Measurements from ENCODE around the gene UBLCP1. TPM values are rescaled to one million over a fixed set of nuclear protein-coding genes. Genes with fewer than 3 reads are reported as not detected.
"Not testable (repeated sequence)": the region's sequence is repeated elsewhere in the genome, so short reads cannot be mapped to it uniquely, and the experiment has no call there.

Gene UBLCP1
- total RNA-seq, 1 experiment from 2014 or later = 30.6 TPM

GRCh38 chr5:159243385-159243784, 19.7 kb upstream of the UBLCP1 start:
- DNase-seq (ENCODE audit: low read depth) = no peak
- in situ Hi-C loops (cut with HindIII; ENCODE audit: low pct_unique_long_range_greater_than_20kb, low sequenced_read_pairs) = no loop called here

GRCh38 chr5:159244163-159244562, 18.9 kb upstream of the UBLCP1 start:
- in situ Hi-C loops (cut with HindIII; ENCODE audit: low pct_unique_long_range_greater_than_20kb, low sequenced_read_pairs) = no loop called here
- DNase-seq (ENCODE audit: low read depth) = no peak

GRCh38 chr5:159244890-159245289, 18.2 kb upstream of the UBLCP1 start:
- in situ Hi-C loops (cut with HindIII; ENCODE audit: low pct_unique_long_range_greater_than_20kb, low sequenced_read_pairs) = no loop called here

GRCh38 chr5:159249158-159249557, 13.9 kb upstream of the UBLCP1 start:
- no peak for DNase-seq (ENCODE audit: low read depth)
- in situ Hi-C loops (cut with HindIII; ENCODE audit: low pct_unique_long_range_greater_than_20kb, low sequenced_read_pairs) = no loop called here

More at GRCh38 chr5:159244890-159245289, 18.2 kb upstream of the UBLCP1 start:
- no peak for DNase-seq (ENCODE audit: low read depth)

GRCh38 chr5:159252195-159252594, 10.9 kb upstream of the UBLCP1 start:
- no peak for DNase-seq (ENCODE audit: low read depth)
- in situ Hi-C loops (cut with HindIII; ENCODE audit: low pct_unique_long_range_greater_than_20kb, low sequenced_read_pairs) = no loop called here

- in situ Hi-C loops (cut with HindIII; ENCODE audit: low pct_unique_long_range_greater_than_20kb, low sequenced_read_pairs) = no loop called here
- DNase-seq (ENCODE audit: low read depth) = no peak
Observed at GRCh38 chr5:159257007-159257406, 6.1 kb upstream of the UBLCP1 start.

GRCh38 chr5:159257629-159258283, 5.3 kb upstream of the UBLCP1 start:
- in situ Hi-C loops (cut with HindIII; ENCODE audit: low pct_unique_long_range_greater_than_20kb, low sequenced_read_pairs) = no loop called here
- no peak for DNase-seq (ENCODE audit: low read depth)

- in situ Hi-C loops (cut with HindIII; ENCODE audit: low pct_unique_long_range_greater_than_20kb, low sequenced_read_pairs) = no loop called here
- no peak for DNase-seq (ENCODE audit: low read depth)
Observed at GRCh38 chr5:159258361-159258760, 4.7 kb upstream of the UBLCP1 start.

GRCh38 chr5:159260212-159260611, 2.9 kb upstream of the UBLCP1 start:
- in situ Hi-C loops (cut with HindIII; ENCODE audit: low pct_unique_long_range_greater_than_20kb, low sequenced_read_pairs); DNase-seq (ENCODE audit: low read depth): not testable (repeated sequence)

- in situ Hi-C loops (cut with HindIII; ENCODE audit: low pct_unique_long_range_greater_than_20kb, low sequenced_read_pairs) = no loop called here
- no peak for DNase-seq (ENCODE audit: low read depth)
Observed at GRCh38 chr5:159262472-159262858, 625 bp upstream of the UBLCP1 start.

- DNase-seq (ENCODE audit: low read depth) = no peak
- in situ Hi-C loops (cut with HindIII; ENCODE audit: low pct_unique_long_range_greater_than_20kb, low sequenced_read_pairs) = no loop called here
Observed at GRCh38 chr5:159263569-159263905, 447 bp downstream of the UBLCP1 start.

- DNase-seq (ENCODE audit: low read depth); in situ Hi-C loops (cut with HindIII; ENCODE audit: low pct_unique_long_range_greater_than_20kb, low sequenced_read_pairs): not testable (repeated sequence)
Observed at GRCh38 chr5:159266764-159267163, 3.7 kb downstream of the UBLCP1 start.

GRCh38 chr5:159269723-159270122, 6.6 kb downstream of the UBLCP1 start:
- in situ Hi-C loops (cut with HindIII; ENCODE audit: low pct_unique_long_range_greater_than_20kb, low sequenced_read_pairs) = no loop called here
- no peak for DNase-seq (ENCODE audit: low read depth)

GRCh38 chr5:159273923-159274322, 10.8 kb downstream of the UBLCP1 start:
- no peak for DNase-seq (ENCODE audit: low read depth)
- in situ Hi-C loops (cut with HindIII; ENCODE audit: low pct_unique_long_range_greater_than_20kb, low sequenced_read_pairs) = no loop called here

- in situ Hi-C loops (cut with HindIII; ENCODE audit: low pct_unique_long_range_greater_than_20kb, low sequenced_read_pairs) = no loop called here
- DNase-seq (ENCODE audit: low read depth) = no peak
Observed at GRCh38 chr5:159274676-159275075, 11.6 kb downstream of the UBLCP1 start.

GRCh38 chr5:159286420-159287035, 23.4 kb downstream of the UBLCP1 start:
- DNase-seq (ENCODE audit: low read depth) = peak; percentile 45
- in situ Hi-C loops (cut with HindIII; ENCODE audit: low pct_unique_long_range_greater_than_20kb, low sequenced_read_pairs) = no loop called here

GRCh38 chr5:159290741-159291140, 27.7 kb downstream of the UBLCP1 start:
- in situ Hi-C loops (cut with HindIII; ENCODE audit: low pct_unique_long_range_greater_than_20kb, low sequenced_read_pairs) = no loop called here
- no peak for DNase-seq (ENCODE audit: low read depth)

- in situ Hi-C loops (cut with HindIII; ENCODE audit: low pct_unique_long_range_greater_than_20kb, low sequenced_read_pairs) = no loop called here
- DNase-seq (ENCODE audit: low read depth) = no peak
Observed at GRCh38 chr5:159294921-159295320, 31.8 kb downstream of the UBLCP1 start.

GRCh38 chr5:159297300-159297699, 34.2 kb downstream of the UBLCP1 start:
- DNase-seq (ENCODE audit: low read depth); in situ Hi-C loops (cut with HindIII; ENCODE audit: low pct_unique_long_range_greater_than_20kb, low sequenced_read_pairs): not testable (repeated sequence)

GRCh38 chr5:159301466-159301865, 38.4 kb downstream of the UBLCP1 start:
- no peak for DNase-seq (ENCODE audit: low read depth)
- in situ Hi-C loops (cut with HindIII; ENCODE audit: low pct_unique_long_range_greater_than_20kb, low sequenced_read_pairs) = no loop called here
